Effector memory CD4-positive, alpha-beta T cell (primary cell): ENCODE measurements around the gene C5orf58.

Experiments used
- DNase-seq, 3 donors: peaks; one replicate each; pipeline ENCODE4 v3.0.0-alpha.2; 2020
- H3K27ac ChIP-seq: 2 replicates; pipeline ENCODE4 v1.7.0; 2013; ENCODE audit warnings: mild to moderate bottlenecking, low read length, moderate library complexity; ENCODE audit not compliant: insufficient read depth, poor library complexity, severe bottlenecking
- H3K27me3 ChIP-seq: replicated peaks from 2 replicates; pipeline ENCODE4 v1.7.0; 2013; ENCODE audit warnings: mild to moderate bottlenecking, low read length; ENCODE audit not compliant: insufficient read depth, control insufficient read depth, poor library complexity, severe bottlenecking
- H3K36me3 ChIP-seq: 2 replicates; pipeline ENCODE4 v1.7.0; 2013; ENCODE audit warnings: mild to moderate bottlenecking, low read length, moderate library complexity; ENCODE audit not compliant: control insufficient read depth, insufficient read depth
- H3K4me1 ChIP-seq: 2 replicates; pipeline ENCODE4 v1.7.0; 2013; ENCODE audit warnings: low read length, mild to moderate bottlenecking; ENCODE audit not compliant: control insufficient read depth, insufficient read depth, poor library complexity, severe bottlenecking
- H3K4me3 ChIP-seq: 2 replicates; pipeline ENCODE4 v1.7.0; 2013; ENCODE audit warnings: low read length, low read depth, mild to moderate bottlenecking; ENCODE audit not compliant: insufficient read depth, poor library complexity, severe bottlenecking
- H3K9me3 ChIP-seq: 2 replicates; pipeline ENCODE4 v1.7.0; 2013; ENCODE audit warnings: mild to moderate bottlenecking, low read length, moderate library complexity; ENCODE audit not compliant: control insufficient read depth

C5orf58 gene

GRCh38 chr5:170278611-170279458 lies 46.0 kb downstream of the C5orf58 start:
- DNase-seq, result peak; percentile 80 to 88 (median 83)
- Histone ChIP-seq H3K4me3 (peak overlapping the region; percentile 41), H3K27ac (peak overlapping the region; percentile 83), H3K27me3 (no peaks in the 10 kb centered on the region), H3K9me3 (no peaks in the 10 kb centered on the region), H3K4me1 (peaks cover 93% of the 10 kb centered on the region), H3K36me3 (peaks cover 33% of the 10 kb centered on the region)

- H3K4me1 ChIP-seq, result peaks cover 93% of the 10 kb centered on the region
- H3K36me3 ChIP-seq, result peaks cover 33% of the 10 kb centered on the region
- H3K9me3 ChIP-seq, result no peaks in the 10 kb centered on the region
- H3K27ac ChIP-seq, result peak overlapping the region; percentile 83
- H3K27me3 ChIP-seq, result no peaks in the 10 kb centered on the region
- DNase-seq, result no peak
- H3K4me3 ChIP-seq, result peak overlapping the region; percentile 41
Measured at GRCh38 chr5:170279459-170279817, 46.7 kb downstream of the C5orf58 start.

GRCh38 chr5:170280011-170280493 lies 47.3 kb downstream of the C5orf58 start:
- Histone ChIP-seq H3K9me3 (no peaks in the 10 kb centered on the region), H3K4me1 (peaks cover 90% of the 10 kb centered on the region), H3K4me3 (no peak overlapping the region), H3K36me3 (peaks cover 31% of the 10 kb centered on the region), H3K27ac (peak overlapping the region; percentile 83), H3K27me3 (no peaks in the 10 kb centered on the region)
- no peak for DNase-seq

- no peak for DNase-seq
- Histone ChIP-seq H3K9me3 (no peaks in the 10 kb centered on the region), H3K4me1 (peaks cover 89% of the 10 kb centered on the region), H3K27ac (peak overlapping the region; percentile 61), H3K4me3 (no peak overlapping the region), H3K36me3 (peaks cover 46% of the 10 kb centered on the region), H3K27me3 (no peaks in the 10 kb centered on the region)
Measured at GRCh38 chr5:170283296-170283695, 50.5 kb downstream of the C5orf58 start.

- H3K9me3 ChIP-seq, result no peaks in the 10 kb centered on the region
- no peaks in the 10 kb centered on the region for H3K27me3 ChIP-seq
- DNase-seq, result no peak
- peak overlapping the region; percentile 61 for H3K27ac ChIP-seq
- peaks cover 51% of the 10 kb centered on the region for H3K36me3 ChIP-seq
- H3K4me1 ChIP-seq, result peaks cover 91% of the 10 kb centered on the region
- no peak overlapping the region for H3K4me3 ChIP-seq
Measured at GRCh38 chr5:170284231-170284630, 51.4 kb downstream of the C5orf58 start.

- peak overlapping the region; percentile 61 for H3K27ac ChIP-seq
- peaks cover 90% of the 10 kb centered on the region for H3K4me1 ChIP-seq
- no peaks in the 10 kb centered on the region for H3K27me3 ChIP-seq
- no peak for DNase-seq
- H3K9me3 ChIP-seq, result no peaks in the 10 kb centered on the region
- H3K4me3 ChIP-seq, result no peak overlapping the region
- H3K36me3 ChIP-seq, result peaks cover 56% of the 10 kb centered on the region
Measured at GRCh38 chr5:170285181-170285580, 52.4 kb downstream of the C5orf58 start.

GRCh38 chr5:170286386-170286925 lies 53.7 kb downstream of the C5orf58 start:
- Histone ChIP-seq H3K27ac (peak overlapping the region; percentile 39), H3K4me1 (peaks cover 92% of the 10 kb centered on the region), H3K36me3 (peaks cover 63% of the 10 kb centered on the region)

GRCh38 chr5:170287532-170287931 lies 54.7 kb downstream of the C5orf58 start:
- Histone ChIP-seq H3K4me1 (peaks cover 92% of the 10 kb centered on the region), H3K9me3 (no peaks in the 10 kb centered on the region), H3K27ac (peak overlapping the region; percentile 63), H3K4me3 (no peak overlapping the region), H3K27me3 (no peaks in the 10 kb centered on the region), H3K36me3 (peaks cover 66% of the 10 kb centered on the region)
- no peak for DNase-seq

More at GRCh38 chr5:170286386-170286925, 53.7 kb downstream of the C5orf58 start:
- Histone ChIP-seq H3K9me3 (no peaks in the 10 kb centered on the region), H3K27me3 (no peaks in the 10 kb centered on the region), H3K4me3 (no peak overlapping the region)
- DNase-seq, result no peak

GRCh38 chr5:170288151-170288550 lies 55.4 kb downstream of the C5orf58 start:
- no peaks in the 10 kb centered on the region for H3K27me3 ChIP-seq
- peaks cover 71% of the 10 kb centered on the region for H3K36me3 ChIP-seq
- peak overlapping the region; percentile 63 for H3K27ac ChIP-seq
- H3K4me1 ChIP-seq, result peaks cover 92% of the 10 kb centered on the region
- DNase-seq, result no peak
- H3K9me3 ChIP-seq, result no peaks in the 10 kb centered on the region
- no peak overlapping the region for H3K4me3 ChIP-seq

GRCh38 chr5:170288551-170288950 lies 55.8 kb downstream of the C5orf58 start:
- peaks cover 70% of the 10 kb centered on the region for H3K36me3 ChIP-seq
- peaks cover 92% of the 10 kb centered on the region for H3K4me1 ChIP-seq
- H3K27ac ChIP-seq, result peak overlapping the region; percentile 58
- no peaks in the 10 kb centered on the region for H3K27me3 ChIP-seq
- H3K4me3 ChIP-seq, result no peak overlapping the region
- DNase-seq, result no peak
- no peaks in the 10 kb centered on the region for H3K9me3 ChIP-seq
